ENCODE results near the gene SLC30A5.

Gene SLC30A5

DNA sequence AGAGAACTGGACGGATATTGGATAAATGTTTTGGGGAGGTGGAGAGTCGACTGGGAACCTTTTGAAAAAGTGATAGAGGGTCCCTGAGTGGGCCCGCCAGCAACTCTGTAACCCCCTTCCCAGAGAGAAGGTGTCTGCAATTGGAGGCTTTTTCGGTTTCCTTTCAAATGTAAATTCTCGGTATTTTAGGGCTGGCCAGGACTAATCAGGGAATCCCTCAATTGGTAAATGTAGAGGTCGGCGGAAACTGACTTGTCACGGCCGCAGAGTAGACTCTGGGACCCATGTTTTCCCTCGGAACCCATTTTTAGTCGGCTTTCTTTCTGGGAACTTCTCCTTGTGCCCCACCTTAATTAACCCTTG is 73.7 kb downstream of the SLC30A5 start:
- DNase-seq (ENCODE audit: low read depth, low spot score) = no peak

DNA sequence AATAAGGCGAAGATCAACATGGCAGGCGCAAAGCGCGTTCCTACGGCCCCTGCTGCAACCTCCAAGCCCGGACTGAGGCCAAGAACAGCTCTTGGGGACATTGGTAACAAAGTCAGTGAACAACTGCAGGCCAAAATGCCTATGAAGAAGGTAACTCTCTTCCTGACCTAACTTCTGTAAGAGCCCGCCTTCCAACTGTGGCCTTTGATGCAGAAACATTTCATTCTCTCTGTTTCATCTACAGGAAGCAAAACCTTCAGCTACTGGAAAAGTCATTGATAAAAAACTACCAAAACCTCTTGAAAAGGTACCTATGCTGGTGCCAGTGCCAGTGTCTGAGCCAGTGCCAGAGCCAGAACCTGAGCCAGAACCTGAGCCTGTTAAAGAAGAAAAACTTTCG is 74.1 kb downstream of the SLC30A5 start:
- no peak for DNase-seq (ENCODE audit: low read depth, low spot score)

- no peak for DNase-seq (ENCODE audit: low read depth, low spot score)
Observed at GRCh38 chr5:69170495-69170894, 76.7 kb downstream of the SLC30A5 start.

DNA sequence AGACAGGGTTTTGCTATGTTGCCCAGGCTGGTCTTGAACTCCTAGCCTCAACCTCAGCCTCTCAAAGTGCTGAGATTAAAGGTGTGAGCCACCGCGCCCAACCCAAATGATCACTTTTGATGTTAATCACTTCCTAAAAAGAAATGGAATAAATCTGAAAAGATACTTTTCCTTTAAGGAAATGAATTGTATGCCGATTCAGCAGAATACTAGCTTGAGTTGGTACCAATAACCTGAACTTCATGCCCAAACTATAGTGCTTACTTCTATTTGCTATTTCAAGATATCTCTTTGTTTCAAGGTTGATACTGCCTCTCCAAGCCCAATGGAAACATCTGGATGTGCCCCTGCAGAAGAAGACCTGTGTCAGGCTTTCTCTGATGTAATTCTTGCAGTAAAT is 77.2 kb downstream of the SLC30A5 start:
- DNase-seq (ENCODE audit: low read depth, low spot score) = no peak

Data from smooth muscle cell of the brain vasculature (primary cell).